Duodenal mucosa (tissue), 2 donors: ENCODE measurements around the gene RHOC.

ENCODE experiments used
- H3K27ac ChIP-seq: one replicate; pipeline ENCODE4 v1.7.0; 2013; ENCODE audit warnings: low read depth, low read length
- H3K27me3 ChIP-seq, 2 donors: one replicate each; pipeline ENCODE4 v1.7.0; 2013; ENCODE audit warnings: low read length in 2 of 2, control low read depth in 1 of 2; ENCODE audit not compliant: insufficient read depth in 2 of 2, control insufficient read depth in 1 of 2
- H3K36me3 ChIP-seq, 2 donors: one replicate each; pipeline ENCODE4 v1.7.0; 2013; ENCODE audit warnings: low read length in 2 of 2, control low read depth in 1 of 2; ENCODE audit not compliant: insufficient read depth in 2 of 2, control insufficient read depth in 1 of 2
- H3K4me1 ChIP-seq, 2 donors: one replicate each; pipeline ENCODE4 v1.7.0; 2013; ENCODE audit warnings: low read length in 2 of 2, control low read depth in 1 of 2; ENCODE audit not compliant: insufficient read depth in 2 of 2, control insufficient read depth in 1 of 2
- H3K4me3 ChIP-seq, 2 donors: one replicate each; pipeline ENCODE4 v1.7.0; 2013; ENCODE audit warnings: low read length in 2 of 2, low read depth in 1 of 2
- H3K9ac ChIP-seq, 2 donors: one replicate each; pipeline ENCODE4 v1.7.0; 2013; ENCODE audit warnings: low read length in 2 of 2, low read depth in 1 of 2
- H3K9me3 ChIP-seq, 2 donors: one replicate each; pipeline ENCODE4 v1.7.0; 2013; ENCODE audit warnings: low read length in 2 of 2, control low read depth in 1 of 2; ENCODE audit not compliant: control insufficient read depth in 1 of 2

Gene RHOC

DNA sequence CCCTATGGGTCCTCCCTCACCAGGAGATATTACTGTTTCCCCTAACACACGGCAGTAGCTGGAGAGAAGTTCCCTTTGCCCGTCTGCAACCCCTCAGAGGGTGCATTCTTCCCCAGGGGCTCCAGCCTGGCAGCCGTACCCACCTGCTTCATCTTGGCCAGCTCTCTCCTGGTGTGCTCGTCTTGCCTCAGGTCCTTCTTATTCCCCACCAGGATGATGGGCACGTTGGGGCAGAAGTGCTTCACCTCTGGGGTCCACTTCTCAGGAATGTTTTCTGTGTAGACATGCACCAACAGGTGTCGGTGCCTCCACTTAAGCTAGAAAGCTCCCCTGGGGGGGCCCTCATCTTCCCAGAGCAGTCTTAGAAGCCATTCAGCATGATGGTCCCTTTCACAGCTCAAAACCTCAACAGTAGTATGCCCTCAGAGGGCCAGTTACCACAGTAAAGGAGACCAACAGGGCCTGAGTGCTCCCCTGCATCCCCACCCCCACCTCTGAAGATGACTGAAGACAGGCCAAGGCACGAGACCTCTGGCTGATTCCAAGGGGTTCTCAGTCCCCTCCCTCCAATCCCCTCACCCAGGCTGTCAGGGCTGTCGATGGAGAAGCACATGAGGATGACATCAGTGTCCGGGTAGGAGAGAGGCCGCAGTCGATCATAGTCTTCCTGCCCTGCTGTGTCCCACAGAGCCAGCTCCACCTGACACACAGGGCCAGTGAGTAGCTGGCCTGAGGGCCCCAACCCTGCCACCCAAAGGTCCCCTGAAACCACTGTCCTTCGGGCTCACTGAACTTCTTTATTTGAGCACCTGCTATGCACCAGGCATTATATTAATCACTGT, 4.3 kb downstream of the RHOC start:
- H3K9ac ChIP-seq: no peak overlapping the region
- no peak overlapping the region for H3K4me3 ChIP-seq
- H3K9me3 ChIP-seq: no peaks in the 10 kb centered on the region
- H3K36me3 ChIP-seq: peaks cover 17 to 29% of the 10 kb centered on the region in 2 donors
- peaks cover 67 to 77% of the 10 kb centered on the region in 2 donors for H3K4me1 ChIP-seq
- no peak overlapping the region for H3K27ac ChIP-seq
- no peaks in the 10 kb centered on the region for H3K27me3 ChIP-seq

DNA sequence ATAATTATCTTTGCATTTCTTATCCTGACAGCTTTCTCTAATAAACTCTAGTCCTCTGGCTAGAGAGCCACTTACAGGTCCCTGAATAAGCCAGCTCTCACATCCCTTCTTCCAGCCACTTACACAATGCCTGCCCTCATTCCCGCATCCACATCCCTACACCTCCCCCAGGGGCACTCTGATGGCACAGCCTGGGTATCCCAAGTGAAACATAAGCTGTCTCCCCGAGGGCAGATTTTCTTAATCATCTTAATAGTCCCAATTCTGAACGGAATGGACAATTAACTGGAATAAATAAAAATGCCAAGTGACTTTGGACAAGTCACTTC, 4.9 kb downstream of the RHOC start:
- H3K9ac ChIP-seq: no peak overlapping the region
- H3K27ac ChIP-seq: peak overlapping the region; percentile 13
- peaks cover 65 to 74% of the 10 kb centered on the region in 2 donors for H3K4me1 ChIP-seq

GRCh38 chr1:112701227-112702066, 5.5 kb downstream of the RHOC start:
- peak overlapping the region; percentile 27 to 54 for H3K9ac ChIP-seq
- peak overlapping the region; percentile 70 for H3K27ac ChIP-seq
- H3K36me3 ChIP-seq: peaks cover 19 to 36% of the 10 kb centered on the region in 2 donors
- H3K4me1 ChIP-seq: peaks cover 65 to 74% of the 10 kb centered on the region in 2 donors
- no peak overlapping the region for H3K4me3 ChIP-seq
- H3K27me3 ChIP-seq: no peaks in the 10 kb centered on the region
- H3K9me3 ChIP-seq: no peaks in the 10 kb centered on the region

More for the DNA sequence above, 4.9 kb downstream of the RHOC start:
- Histone ChIP-seq H3K36me3 (peaks cover 17 to 31% of the 10 kb centered on the region in 2 donors), H3K9me3 (no peaks in the 10 kb centered on the region), H3K4me3 (no peak overlapping the region), H3K27me3 (no peaks in the 10 kb centered on the region)

GRCh38 chr1:112700290-112701226, 6.4 kb downstream of the RHOC start:
- Histone ChIP-seq H3K27ac (peak overlapping the region; percentile 85), H3K9ac (peak overlapping the region; percentile 27 to 54), H3K4me1 (peaks cover 60 to 70% of the 10 kb centered on the region in 2 donors), H3K36me3 (peaks cover 22 to 43% of the 10 kb centered on the region in 2 donors), H3K4me3 (no peak overlapping the region), H3K9me3 (no peaks in the 10 kb centered on the region), H3K27me3 (no peaks in the 10 kb centered on the region)

DNA sequence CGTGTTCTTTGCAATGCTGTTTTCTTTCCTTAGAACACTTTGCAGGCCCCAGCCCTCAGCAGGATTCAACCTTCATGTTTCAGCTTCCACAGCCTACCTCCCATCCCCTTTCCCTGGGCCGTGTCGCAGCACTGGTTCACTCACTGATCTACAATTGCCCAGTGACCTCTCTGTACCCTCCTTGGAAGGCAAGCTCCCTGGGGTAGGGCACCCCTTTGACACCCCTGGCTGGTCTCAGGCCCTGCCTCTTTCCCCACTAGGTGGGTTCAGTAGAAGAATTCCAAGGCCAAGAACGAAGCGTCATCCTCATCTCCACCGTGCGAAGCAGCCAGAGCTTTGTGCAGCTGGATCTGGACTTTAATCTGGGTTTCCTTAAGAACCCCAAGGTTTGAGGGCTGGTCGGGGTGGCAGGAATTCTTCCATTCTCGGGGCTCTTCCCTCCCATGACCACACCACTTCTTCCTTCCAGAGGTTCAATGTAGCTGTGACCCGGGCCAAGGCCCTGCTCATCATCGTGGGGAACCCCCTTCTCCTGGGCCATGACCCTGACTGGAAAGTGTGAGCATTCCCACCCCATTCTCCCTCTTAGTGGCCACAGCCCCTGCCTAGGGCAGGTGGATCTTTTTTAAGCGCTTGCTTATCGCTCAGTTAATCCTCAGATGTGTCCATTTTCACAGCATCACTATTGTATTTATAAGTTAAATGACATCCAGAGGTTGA, 7.3 kb downstream of the RHOC start:
- peak overlapping the region; percentile 20 to 28 for H3K4me3 ChIP-seq
- H3K36me3 ChIP-seq: peaks cover 31 to 53% of the 10 kb centered on the region in 2 donors
- peak overlapping the region; percentile 27 to 54 for H3K9ac ChIP-seq
- H3K27me3 ChIP-seq: no peaks in the 10 kb centered on the region
- no peaks in the 10 kb centered on the region for H3K9me3 ChIP-seq
- H3K27ac ChIP-seq: peak overlapping the region; percentile 85
- H3K4me1 ChIP-seq: peaks cover 50 to 64% of the 10 kb centered on the region in 2 donors

- peak overlapping the region in 1 of 2 donors; percentile 9 for H3K4me3 ChIP-seq
- H3K9ac ChIP-seq: peak overlapping the region; percentile 54 to 61
- H3K36me3 ChIP-seq: peaks cover 38 to 62% of the 10 kb centered on the region in 2 donors
- no peaks in the 10 kb centered on the region for H3K9me3 ChIP-seq
- H3K27me3 ChIP-seq: no peaks in the 10 kb centered on the region
- peak overlapping the region; percentile 85 for H3K27ac ChIP-seq
- peaks cover 40 to 54% of the 10 kb centered on the region in 2 donors for H3K4me1 ChIP-seq
Measured at GRCh38 chr1:112698366-112699310, 8.3 kb downstream of the RHOC start.

DNA sequence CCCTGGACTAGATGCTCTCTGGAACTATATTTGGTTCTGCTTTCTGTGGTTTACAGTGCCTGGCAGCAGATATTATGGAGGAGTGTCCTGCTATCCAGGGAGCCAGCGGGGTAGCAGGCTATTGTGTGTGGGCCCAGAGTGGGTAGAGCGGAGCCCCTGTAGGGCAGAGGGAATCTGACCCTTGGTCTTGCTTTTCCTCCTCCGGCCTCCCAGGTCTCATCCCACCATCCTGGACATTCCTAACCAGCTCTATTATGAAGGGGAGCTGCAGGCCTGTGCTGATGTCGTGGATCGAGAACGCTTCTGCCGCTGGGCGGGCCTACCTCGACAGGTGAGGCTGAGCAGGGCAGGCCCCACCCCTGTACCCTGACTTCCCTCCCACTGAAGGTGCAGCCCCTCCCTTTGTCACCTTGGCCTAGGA, 9.1 kb downstream of the RHOC start:
- Histone ChIP-seq H3K9me3 (no peaks in the 10 kb centered on the region), H3K36me3 (peaks cover 37 to 65% of the 10 kb centered on the region in 2 donors), H3K4me3 (no peak overlapping the region), H3K27me3 (no peaks in the 10 kb centered on the region), H3K27ac (no peak overlapping the region), H3K4me1 (peaks cover 40 to 47% of the 10 kb centered on the region in 2 donors), H3K9ac (peak overlapping the region; percentile 44 to 61)

- no peak overlapping the region for H3K27ac ChIP-seq
- H3K27me3 ChIP-seq: no peaks in the 10 kb centered on the region
- peaks cover 37 to 40% of the 10 kb centered on the region in 2 donors for H3K4me1 ChIP-seq
- no peaks in the 10 kb centered on the region for H3K9me3 ChIP-seq
- no peak overlapping the region for H3K4me3 ChIP-seq
- peaks cover 35 to 67% of the 10 kb centered on the region in 2 donors for H3K36me3 ChIP-seq
- H3K9ac ChIP-seq: no peak overlapping the region
Measured at GRCh38 chr1:112696578-112697314, 10.2 kb downstream of the RHOC start.
